Left cardiac atrium (tissue), 4 donors: ENCODE measurements around the gene MBLAC2. TPM values are rescaled to one million over a fixed set of nuclear protein-coding genes. Genes with fewer than 3 reads are reported as not detected.

Experiments used
- ATAC-seq, 2 donors: fragments of 200-7000 bp; cut with Tn5 transposase; one replicate each; pipeline ENCODE4 v1.9.1; 2020; ENCODE audit warnings: mild to moderate bottlenecking in 2 of 2, moderate library complexity in 2 of 2
- DNase-seq: peaks from one replicate; pipeline ENCODE4 v3.0.0-alpha.2; 2020
- intact Hi-C, 2 donors: fragments of 100-400 bp; cut with DNase I; formaldehyde crosslinking; loops; one replicate each; pipeline versions ENCODE4 v1.14.1 to v1.15.1; 2022 to 2023
- total RNA-seq, 2 donors: library from RNA; stranded (reverse); fragmentation: NEBNext Ultra II Directional; extraction: Animal tissue kit (Norgen Biotek cat#: 25700); gene quantifications; one replicate each; pipeline ENCODE4 v1.2.1, GENCODE V29; 2021
- donor health status: DM: no; HTN: yes; CAD: no.
- donor health status: DM: no; HTN: yes; CAD: no; lungs with severe emphysema.
- donor health status: DM: yes; HTN: yes; CAD: no.
- donor health status: Dilated cardiomyopathy.

MBLAC2 gene
- total RNA-seq, 2 donors from 2014 or later, result 3.2 to 3.4 TPM

DNA sequence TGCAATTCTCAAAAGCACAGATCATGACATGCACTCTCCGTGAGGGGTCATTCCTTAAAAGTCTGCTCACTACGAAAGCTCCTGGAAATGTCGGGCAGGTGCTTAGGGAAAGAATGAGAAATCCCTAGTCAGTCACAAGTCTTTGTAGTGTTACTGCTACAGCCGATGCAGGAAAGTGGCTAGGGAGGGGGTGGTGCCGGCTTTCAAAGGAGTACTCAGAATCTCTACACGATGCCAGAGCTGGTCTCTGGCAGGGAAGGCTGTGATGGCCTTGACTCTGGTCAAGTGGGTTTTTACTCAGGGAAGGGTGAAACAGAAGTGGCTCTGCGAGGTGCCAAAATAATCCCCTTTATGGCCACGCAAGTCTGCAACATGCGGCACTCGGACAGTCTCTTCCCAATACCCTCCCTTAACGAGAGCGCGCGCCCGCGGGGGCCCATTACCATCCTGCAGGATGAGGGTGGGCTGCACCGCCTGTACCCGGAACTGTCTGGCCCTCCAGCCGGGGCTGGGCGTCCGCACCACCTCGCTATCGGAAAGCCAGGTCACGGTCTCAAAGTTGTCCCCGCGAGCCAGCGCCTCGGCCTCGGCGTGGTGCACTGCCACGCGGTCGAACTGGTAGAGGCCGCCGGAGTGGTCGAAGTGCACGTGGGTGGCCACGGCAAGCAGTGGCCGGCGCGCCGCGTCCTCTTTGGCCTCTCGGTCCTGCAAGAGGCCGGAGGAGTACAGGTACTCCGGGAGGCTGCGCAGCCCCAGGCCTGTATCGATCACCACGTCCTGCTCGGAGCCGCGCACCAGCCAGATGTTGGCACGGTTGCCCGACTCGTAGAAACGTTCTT lies 956 bp downstream of the MBLAC2 start:
- DNase-seq, result peak; percentile 61

DNA sequence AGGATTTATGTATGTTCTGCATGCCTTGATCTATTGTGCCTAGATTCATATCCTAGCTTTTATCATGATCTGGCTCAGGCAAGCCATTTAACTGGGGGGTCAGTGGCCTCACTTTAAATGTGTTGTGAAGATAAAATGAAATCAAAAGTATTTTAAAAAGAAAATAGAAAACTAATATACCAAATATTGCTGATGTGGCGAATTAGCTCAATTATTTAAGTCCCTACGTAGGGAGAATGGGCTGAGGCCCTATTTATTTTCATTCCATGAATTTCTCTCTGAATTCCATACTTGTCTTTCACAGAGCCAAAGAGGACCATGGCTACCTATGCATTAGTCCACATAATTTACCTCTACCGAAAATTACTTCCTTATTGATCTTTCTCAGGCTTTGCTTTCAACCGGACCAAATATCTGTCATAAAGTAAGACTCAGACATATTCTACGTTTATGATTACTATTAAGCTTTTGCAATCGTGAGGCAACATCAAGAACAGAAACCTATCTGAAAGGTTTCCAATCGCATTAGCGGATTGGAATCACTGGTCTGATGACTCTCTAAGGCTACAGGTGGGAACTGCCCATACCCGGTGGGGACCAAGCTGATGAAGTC lies 1.7 kb downstream of the MBLAC2 start:
- no peak for DNase-seq
- intact Hi-C loops, result no loop called here
- no peak for ATAC-seq

More for the DNA sequence above, 956 bp downstream of the MBLAC2 start:
- intact Hi-C loops, result loop anchor here in 1 of 2 donors (2.0 kb wide), 1 partner anchor 55 kb away; the partner anchor contains the start of gene LYSMD3
- peak; percentile 45 to 56 for ATAC-seq

DNA sequence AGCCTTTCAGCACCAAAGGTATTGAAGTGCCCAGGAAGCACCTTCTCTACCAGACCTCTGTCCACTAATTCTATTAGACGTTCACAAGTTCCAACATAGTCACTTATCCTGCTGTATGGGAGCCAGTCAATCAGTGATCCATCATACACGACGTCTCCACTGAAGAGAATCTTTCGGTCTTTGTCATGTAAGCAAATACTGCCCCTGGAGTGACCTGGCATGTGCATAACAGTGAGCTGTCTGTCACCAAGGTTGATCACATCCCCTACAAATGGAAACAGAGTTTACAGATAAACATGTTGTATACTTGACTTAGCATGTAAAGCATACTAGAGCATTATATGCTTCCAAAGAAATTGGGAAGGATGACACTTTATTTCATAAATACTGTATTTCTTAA lies 13.3 kb downstream of the MBLAC2 start:
- intact Hi-C loops, result no loop called here
- no peak for ATAC-seq
- no peak for DNase-seq

DNA sequence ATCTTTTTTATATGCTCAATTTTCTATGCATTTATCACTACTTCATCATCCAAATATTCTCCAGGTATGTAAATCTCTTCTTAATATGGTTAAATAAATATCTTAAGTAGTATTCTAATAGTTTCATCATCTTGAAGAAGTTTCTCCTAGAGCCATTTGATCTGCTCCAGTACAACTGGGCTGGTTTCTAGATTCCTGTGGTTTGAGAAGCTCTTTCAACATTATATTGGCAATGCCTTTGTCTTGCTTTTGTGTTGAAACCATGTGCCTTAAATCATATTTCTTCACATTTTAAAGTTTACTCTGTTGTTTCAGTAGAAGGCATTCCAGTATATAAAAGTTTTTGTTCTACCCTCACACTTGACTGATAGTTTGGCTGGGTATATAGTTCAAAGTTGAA lies 27.6 kb downstream of the MBLAC2 start:
- intact Hi-C loops, result no loop called here
- DNase-seq (no peak), ATAC-seq (no peak)

DNA sequence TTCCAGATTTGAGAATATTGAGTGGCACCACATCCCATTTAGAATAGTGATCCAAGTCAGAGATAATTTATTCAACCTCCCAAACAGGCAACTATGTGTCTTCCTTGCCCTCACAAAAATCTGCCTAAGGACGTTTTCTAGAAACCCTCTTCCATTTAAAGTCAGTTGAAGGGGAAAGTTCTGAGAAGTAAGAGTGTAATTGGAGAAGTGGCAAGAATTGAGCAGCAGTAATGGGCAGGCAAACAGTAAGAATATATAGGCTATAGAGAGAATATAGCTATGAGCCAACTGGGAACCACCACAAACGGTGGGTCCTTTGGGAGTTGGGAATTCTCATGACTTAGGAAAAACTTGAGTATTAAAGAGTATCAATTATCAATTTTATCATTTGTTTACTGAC lies 33.9 kb downstream of the MBLAC2 start:
- DNase-seq (no peak), ATAC-seq (no peak)
- intact Hi-C loops, result loop anchor here in 1 of 2 donors (2.0 kb wide), 1 partner anchor 342 kb away; no protein-coding TSS in a partner anchor

DNA sequence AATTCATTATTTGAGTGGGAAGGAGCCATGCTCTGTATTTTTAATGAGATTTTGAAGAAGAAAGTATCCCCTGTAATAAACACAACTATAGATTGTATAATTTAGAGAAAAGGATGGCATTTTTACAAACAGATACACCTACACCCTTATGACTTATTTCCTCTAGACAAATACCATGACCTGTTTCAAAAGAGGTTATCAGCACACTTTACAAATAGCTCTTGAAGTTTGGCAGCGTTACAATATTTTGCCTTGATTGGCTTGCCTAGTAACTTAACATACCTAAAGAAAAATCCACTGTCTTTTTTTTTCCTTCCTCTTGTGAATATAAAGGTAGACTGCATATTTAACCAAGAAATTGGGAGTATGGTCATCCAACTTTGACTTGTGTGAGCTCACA lies 36.5 kb downstream of the MBLAC2 start:
- intact Hi-C loops, result loop anchor here in 1 of 2 donors (10.0 kb wide), 2 partner anchors 97 to 167 kb away; no protein-coding TSS in a partner anchor
- peak in 1 of 2 donors; percentile 49 for ATAC-seq
- DNase-seq, result no peak

DNA sequence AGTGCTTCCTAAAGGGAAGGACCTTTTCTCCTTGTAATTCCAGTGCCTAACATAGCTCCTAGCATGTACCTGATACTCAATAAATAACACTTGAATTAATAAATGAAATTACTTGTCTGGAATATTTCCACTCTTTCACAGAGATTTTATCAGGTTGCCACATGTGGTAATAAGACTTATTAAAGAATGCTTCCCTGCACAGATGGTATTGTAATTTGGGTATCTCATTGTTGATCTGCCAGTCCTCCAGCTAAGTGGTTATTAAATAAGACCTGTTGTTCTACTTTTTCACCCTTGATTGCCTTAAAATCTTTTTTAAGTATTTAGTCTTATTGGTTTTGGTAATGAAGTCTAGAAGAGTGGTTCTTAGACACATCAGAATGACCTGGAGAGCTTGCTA lies 36.9 kb downstream of the MBLAC2 start:
- no peak for DNase-seq
- intact Hi-C loops, result loop anchor here in 1 of 2 donors (10.0 kb wide), 2 partner anchors 97 to 167 kb away; no protein-coding TSS in a partner anchor
- ATAC-seq, result no peak

DNA sequence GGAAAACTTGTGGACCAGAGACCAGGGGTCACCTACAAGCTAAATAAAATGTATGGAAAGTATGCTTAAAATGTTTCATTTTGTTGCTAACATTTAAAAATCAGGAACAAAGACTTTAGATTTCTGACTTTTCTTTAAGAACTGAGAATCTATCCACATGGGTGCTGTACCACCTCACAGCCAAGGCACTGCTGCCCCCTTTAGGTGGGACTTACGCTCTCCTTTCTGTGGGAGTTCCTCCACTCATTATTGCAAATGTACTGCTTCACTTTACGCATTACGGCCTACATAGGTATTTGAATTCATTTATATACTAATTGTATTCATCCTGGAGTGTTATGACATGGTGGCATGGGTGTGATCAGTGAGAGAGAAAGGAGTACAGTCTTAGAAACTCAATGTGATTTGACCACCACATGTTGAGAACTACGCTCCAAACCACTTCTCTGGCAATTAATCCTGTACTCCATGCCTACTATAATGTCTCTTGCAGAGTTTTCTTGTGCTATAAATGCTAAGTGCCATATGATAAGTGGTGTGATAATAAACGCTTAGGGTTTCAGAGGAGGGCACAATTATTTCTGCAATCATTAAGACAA lies 40.4 kb downstream of the MBLAC2 start:
- ATAC-seq, result peak in 1 of 2 donors; percentile 42
- no peak for DNase-seq
- intact Hi-C loops, result loop anchor here in 1 of 2 donors (10.0 kb wide), 2 partner anchors 101 to 171 kb away; no protein-coding TSS in a partner anchor

DNA sequence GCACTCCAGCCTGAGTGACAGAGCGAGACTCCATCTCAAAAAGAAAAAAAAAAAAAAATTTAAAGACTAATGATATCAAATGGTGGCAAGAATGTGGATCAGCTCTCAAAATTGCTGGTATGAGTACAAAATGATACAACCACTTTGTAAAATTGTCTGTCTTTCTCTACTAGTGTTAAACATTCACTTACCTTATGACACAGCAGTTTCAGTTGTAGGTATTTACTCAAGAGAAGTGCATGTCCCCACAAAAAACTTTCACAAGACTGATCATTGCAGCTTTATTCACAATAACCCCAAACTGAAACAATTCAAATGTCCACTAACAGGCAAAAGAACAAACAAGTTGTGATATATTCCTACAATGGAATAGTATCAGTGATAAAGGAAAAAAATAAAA lies 50.3 kb downstream of the MBLAC2 start:
- no peak for ATAC-seq
- intact Hi-C loops, result no loop called here
- no peak for DNase-seq

DNA sequence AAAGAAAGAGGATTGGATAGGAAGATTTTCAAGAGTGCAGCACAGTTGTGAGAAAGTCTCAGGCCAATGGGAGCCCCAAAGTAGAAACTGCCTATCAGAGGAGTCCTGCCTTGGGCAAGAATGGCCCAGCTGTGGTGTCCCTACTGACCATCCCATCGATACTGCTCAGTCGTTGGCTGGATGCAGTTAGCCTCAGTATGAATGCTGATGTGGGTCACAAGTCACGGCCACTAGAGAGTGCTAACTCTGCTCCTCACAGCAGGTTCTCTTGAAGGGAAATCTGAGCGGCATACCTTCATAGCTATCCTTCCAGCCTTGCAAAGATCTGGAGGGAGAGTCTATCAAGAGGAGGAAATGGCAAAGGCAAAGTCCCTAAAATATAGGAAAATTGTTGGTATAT lies 53.4 kb downstream of the MBLAC2 start:
- ATAC-seq (no peak), DNase-seq (no peak)
- intact Hi-C loops, result no loop called here

DNA sequence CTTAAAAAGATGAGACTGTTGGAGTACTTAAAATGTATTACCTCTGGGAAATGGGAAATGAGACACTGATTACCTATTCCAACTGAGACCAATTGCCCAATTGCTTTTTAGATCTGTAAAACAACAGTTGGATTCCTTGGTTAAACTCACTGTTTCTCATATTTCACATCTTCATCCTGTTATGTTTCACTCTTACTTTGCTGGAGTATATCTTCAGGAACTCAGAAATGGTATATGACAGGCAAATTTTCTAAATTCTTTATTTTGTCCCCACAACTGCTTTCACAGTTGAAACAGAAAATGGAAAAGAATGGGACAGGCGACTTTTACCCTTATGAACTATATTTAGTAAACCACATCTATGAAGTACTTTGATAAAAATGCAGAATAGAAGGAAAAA lies 56.4 kb downstream of the MBLAC2 start:
- DNase-seq, result no peak
- intact Hi-C loops, result no loop called here
- ATAC-seq, result no peak

DNA sequence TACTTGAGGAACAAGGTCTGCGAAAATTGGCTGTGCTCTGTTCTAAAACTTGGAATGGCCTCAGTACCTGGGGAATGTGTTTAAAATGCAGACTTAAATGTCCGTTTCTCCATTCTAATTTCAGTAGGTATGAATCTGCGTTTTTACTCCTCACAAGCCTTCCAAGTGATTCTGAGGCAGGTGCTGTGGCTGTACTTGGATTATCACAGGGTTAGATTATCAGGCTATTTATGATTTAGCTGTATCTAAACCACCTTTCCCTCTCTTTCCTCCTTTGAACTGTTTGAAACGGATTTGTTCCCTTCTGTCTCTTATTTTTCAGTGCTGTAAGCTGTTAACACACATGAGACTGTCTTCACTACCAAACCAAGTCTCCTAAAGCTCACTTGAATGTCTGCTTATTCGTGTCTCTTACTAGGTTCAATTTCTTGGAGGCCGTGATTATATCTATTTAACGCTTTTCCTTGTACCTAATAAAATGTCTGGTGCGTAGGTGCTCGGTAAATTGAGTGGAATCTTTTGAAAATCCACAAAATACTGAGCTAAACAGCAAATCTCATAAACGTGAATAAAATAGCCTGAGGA lies 64.3 kb downstream of the MBLAC2 start:
- DNase-seq, result no peak
- intact Hi-C loops, result no loop called here
- ATAC-seq, result no peak

DNA sequence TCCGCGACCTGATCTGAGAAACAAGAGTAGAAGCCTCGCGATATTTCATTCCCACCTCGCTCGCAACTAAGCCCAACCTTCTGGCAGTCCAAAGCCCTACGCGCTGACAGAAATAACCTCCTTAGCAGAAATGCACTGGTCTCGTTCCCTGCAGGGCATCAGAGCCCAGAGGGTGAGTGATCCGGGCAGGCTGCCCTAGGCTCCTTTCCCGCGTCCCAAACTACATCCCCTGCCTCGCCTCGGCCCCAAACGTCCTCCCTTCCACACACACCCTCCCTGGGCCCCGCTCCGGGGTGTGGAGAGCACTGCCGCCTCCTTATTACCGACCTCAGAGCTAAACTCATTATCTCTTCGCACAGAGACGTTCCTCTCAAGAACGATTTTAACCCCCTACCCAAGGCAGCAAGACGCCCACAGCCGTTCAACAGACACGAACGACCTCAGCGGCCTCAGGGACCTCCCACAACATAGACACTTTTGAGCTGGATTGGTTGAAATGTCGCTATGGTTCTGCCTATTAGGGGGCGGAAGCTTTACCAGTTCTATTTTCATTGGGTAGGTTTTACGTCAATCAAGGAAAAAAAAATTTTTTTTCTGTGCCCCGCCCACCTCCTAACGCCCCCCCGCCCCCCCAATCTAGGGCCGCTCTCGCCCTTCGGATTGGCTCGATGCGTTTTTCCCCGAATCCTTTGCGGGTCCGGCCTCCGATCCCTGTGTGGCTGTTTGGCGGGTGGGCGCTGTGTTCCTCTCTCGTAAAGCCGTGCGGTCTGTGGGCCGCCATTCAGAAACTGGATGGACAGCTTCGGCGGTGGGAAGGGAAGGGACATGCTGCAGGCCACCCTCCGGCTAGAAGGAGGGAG lies 65.0 kb downstream of the MBLAC2 start, which contains the start of gene CETN3:
Gene CETN3 (minus strand): TSS at position 439 of the 860 bp plus-strand sequence. CDS start 95 bp downstream, at position 344.
- DNase-seq, result peak; percentile 95
- peak; percentile 97 to 98 for ATAC-seq
- intact Hi-C loops, result no loop called here

DNA sequence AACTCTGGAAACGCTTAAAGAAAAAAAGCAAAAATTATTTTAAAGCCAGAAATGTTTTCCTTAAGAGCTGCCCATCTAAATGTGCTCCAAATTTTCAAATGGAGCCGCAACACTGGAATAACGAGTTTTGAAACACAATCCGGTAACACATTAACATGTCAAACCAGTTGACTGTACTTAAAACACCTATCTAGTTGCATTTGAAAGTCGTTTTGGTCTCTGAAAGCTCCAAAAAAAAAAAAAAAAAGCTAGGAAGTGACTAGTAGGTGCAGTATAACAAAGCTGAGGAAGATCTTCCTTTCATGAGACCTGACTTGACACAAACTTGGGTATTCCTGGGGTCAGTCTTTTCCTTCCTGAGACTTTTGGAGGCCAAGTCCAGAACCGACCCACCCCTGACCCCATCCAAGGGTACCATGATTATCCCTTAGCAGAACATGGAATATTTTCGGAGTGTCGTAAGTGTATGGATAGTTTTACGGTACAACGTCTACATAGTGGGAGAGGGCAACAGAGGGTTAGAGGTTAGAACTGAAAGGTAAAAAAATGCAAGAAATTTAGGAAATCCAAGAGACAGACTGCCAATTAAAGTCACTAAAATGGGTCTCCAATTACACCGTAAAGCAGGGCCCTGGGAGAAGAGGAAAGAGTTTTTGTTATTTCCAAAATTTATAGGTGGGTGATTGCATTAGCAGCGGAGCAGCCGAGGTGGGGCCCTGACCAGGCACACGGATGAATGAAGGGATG lies 65.8 kb downstream of the MBLAC2 start:
- intact Hi-C loops, result no loop called here
- ATAC-seq, result no peak

More for the DNA sequence above, 65.8 kb downstream of the MBLAC2 start:
- DNase-seq, result no peak
